Activated CD8-positive, alpha-beta memory T cell treated with anti-CD3 and anti-CD28 coated beads, Interleukin-2, amount 50 U/mL, for 1 hour (primary cell): Measurements from ENCODE around the gene C2orf92.
"Not testable (repeated sequence)": the region's sequence is repeated elsewhere in the genome, so short reads cannot be mapped to it uniquely, and the experiment has no call there.

Source experiments
- DNase-seq: peaks from one replicate; pipeline ENCODE4 v3.0.0-alpha.2; 2020; ENCODE audit errors: extremely low read depth

C2orf92 gene

DNA sequence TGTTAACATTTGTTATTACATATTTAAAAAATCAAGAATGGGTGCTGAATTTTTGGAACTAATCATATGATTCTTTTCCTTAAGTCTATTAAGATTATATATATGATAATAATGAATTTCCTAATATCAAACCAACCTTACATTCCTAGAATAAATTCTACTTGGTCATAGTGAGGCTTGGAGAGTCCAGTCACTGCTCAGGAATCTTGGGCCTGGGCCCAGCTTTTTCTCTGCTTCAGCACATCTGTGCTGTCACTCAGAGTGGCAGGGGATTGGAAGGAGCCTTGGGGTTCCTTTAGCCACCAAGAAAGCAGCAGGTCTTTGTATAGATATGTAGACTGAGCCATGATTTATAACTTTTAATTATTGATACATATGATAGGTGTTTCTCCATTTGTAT is 24.0 kb downstream of the C2orf92 start:
- no peak for DNase-seq

- no peak for DNase-seq
These were observed 26.2 kb downstream of the C2orf92 start for GRCh38 chr2:97695744-97696143.

GRCh38 chr2:97697252-97698235 is 28.0 kb downstream of the C2orf92 start:
- DNase-seq: peak; percentile 84

DNA sequence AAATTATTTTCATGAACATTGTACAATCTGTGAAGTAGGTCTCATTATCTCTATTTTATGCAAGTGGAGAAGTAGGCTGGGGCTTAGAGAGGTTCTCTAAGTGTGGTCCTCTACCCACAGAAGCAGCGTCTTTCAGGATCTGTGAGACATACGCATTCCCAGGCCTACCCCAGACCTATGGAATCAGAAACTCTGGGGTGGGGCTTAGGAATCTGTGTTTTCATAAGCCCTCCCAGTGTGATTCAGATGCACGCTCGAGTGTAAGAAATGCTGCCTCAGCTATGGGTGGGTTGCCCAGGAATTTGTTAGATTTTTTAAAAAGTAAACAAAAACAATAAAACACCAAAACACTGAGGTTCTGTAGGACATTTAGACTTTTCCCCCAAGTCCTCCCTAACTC is 29.0 kb downstream of the C2orf92 start:
- no peak for DNase-seq

DNA sequence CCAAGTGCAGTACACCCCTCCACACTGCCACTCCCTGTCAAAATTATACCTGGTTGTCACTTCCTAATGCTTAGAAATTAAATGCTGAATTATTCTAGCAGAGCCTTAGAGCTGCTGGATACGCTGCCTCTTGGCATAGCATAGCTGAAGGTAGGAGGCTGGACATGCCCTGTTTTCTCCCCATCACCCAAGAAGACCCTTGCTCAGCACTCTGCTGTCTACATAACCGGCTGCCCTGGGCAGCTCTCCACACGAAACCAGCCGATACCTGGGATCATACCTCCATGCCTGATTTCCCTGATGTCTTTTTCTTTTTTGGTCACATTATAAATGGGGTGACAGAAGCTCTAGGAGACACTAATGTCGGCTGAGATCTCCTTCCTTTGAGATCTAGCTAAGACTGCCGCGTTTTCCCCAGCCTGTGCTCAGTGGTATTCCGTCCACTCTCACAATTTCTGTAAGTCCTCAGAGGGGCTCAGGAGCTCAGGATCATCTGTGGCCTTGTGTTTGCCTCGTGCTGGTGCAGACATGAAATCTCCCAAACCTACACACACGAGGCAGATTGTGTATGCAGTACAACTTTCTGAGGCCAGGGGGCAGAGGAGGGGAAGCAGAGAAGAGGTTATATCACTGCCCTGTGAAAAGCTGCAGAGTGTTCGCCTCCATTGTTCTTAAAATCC is 30.4 kb downstream of the C2orf92 start:
- no peak for DNase-seq

GRCh38 chr2:97701186-97701585 is 31.7 kb downstream of the C2orf92 start:
- DNase-seq: no peak

DNA sequence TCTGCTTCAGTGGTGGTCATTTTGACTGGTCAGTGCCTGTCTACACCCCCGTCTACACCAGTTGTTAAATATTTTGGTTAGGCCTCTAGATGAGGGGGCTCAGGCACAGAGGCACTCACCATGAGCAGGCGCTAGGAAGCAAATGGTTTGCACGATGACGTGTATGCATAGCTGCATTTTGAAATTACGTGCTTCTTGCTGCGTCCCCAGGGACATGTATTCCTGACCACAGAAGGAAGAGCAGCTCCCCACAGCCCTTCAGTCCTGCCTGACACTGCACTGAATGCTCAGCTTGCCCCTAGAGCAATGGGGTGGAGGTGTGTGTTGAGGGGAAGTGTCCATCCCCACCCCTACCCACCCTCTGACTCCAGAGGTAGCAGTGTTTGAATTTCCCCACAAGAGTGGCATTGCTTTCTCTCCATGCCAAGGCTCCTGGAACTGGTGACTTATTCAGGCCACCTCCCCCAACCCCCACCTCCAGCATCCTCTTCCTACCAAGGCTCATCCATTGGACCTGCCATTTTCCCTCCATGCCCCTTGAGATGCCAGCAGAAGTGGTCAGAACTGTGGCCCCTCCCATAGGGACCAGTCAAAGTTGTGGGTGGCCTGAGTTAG is 32.4 kb downstream of the C2orf92 start:
- no peak for DNase-seq

- DNase-seq: no peak
These were observed 33.4 kb downstream of the C2orf92 start for GRCh38 chr2:97702731-97703470.

DNA sequence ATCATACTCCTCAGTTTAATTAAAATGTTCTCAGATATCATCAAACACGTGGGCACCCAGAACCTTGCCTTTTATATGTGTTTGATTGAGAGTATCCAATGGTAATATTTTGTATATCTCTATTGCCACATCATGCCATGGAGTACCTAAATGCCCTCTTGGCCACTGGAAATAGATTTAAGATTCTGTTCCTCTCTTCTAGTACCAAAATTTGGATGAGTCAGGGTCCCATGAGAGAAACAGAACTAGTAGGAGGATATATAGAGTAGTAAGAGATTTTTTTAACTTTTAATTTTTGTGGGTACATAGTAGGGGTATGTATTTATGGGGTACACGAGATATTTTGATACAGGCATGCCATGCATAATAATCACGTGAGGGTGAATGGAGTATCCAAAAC is 34.2 kb downstream of the C2orf92 start:
- DNase-seq: no peak

DNA sequence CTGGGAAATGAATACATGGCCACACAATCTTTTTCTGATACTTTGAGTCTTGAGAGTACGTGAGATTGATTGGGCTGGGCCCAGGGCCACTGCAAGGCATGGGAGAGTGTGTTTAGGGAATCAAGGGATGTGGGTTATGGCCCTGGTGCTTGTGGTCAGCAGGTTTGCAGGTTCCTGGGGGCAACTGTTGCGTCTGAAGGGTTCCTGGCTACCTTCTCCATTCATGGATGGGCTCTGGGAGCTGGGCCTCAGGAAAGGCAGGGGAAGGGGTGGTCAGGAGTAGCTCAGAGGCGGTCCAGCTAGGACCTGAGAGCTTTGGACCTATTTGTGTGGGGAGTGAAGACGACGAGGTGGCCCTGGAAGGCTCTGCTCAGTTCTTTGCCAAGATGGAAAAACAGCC is 35.5 kb downstream of the C2orf92 start:
- DNase-seq: no peak

DNA sequence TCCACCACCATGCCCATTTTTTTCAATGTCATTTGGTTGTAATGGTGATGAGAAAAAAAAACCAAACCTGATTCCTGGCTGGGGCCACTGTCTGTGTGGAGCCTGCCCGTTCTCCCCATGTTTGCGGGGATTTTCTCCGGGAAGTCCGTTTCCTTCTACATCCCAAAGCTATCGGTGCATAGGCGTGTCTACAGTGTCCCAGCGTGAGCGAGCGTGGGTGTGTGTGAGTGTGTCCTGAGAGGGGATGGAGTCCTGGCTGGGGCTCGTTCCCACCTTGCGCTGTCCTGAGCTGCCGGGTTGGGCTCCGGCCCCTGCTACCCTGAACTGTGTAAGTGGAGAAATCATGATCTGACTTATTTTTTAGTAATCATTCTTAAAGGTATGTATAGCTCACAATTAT is 36.6 kb downstream of the C2orf92 start:
- no peak for DNase-seq

- no peak for DNase-seq
These were observed 37.3 kb downstream of the C2orf92 start for GRCh38 chr2:97706708-97707345.

DNA sequence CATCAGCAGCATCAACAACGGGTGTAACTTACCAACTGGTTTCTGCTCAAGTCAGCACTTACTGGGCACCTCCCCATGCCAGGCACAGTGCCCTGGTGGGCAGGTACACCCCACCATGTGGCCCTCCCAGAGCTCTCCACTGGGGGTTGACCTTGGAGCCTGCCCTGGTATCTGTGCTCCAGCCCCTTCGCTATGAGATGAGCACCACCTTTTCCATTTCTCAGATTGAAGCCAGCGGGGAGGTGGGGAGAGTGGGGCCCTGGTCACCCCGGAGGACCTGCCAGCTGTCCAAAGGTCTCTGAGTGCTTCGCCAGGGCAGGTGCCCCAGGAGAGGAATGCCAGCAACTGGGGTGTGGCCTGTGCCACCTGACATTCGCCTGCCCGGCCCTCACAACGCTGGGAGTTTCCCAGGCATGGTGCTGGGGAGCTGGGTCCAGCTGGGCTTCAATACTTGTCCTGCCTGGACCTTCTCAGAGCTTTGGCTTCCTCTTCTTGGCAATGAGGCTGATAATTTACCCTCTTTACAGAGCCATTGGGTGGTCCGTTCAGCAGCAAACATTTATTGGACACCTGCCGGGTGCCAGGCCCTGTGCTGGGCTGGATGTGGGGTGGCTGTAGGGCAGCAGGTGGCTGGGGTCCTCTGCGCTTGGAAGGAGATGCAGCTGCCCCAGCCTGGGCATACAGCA is 38.0 kb downstream of the C2orf92 start:
- no peak for DNase-seq

DNA sequence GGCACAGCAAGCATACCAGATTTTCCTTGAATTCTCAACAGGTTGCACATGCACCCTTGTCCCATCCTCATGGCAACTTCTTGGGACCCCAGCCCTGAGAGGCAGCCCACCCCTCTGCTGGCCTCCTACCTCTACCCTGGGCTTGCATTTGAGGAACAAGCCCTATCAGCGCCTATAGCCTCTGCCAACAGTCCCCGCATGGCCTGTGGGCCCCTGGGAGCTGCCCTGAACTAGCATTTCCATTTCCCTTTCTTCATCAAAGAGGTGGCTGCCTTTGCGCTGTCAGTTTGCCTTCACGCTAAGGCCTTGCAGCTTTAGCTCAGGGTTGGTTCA is 38.5 kb downstream of the C2orf92 start:
- DNase-seq: no peak

- DNase-seq: no peak
These were observed 39.1 kb downstream of the C2orf92 start for GRCh38 chr2:97708608-97709007.

DNA sequence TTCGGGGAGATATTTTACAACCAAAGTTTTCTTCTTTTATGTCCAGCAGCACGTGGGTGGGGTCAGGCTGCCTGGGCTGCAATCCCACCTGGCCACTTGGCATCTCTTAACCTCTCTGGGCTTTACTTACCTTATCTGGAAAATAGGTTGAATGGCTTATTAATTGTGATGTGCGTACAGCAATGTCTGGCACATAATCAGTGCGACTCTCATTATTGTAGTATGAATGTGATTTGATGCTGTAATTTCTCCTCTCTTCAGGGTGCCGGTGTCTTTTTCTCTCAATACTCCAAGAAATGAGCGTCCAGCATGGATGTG is 41.8 kb downstream of the C2orf92 start:
- DNase-seq: no peak

GRCh38 chr2:97712175-97712574 is 42.7 kb downstream of the C2orf92 start:
- not testable (repeated sequence) for DNase-seq

GRCh38 chr2:97712693-97713295 is 43.3 kb downstream of the C2orf92 start:
- DNase-seq: no peak

- DNase-seq: no peak
These were observed 44.0 kb downstream of the C2orf92 start, which contains the start of gene ZAP70 for GRCh38 chr2:97713296-97714083. TSS of gene ZAP70 (plus strand) at chr2:97713576. CDS start at chr2:97724037, 10,461 bp downstream.
